Memory B cell (primary cell): ENCODE data around the gene ACBD6.

ENCODE experiments used
- ATAC-seq: fragments of 150-1000 bp; cut with Tn5 transposase; 2 replicates; pipeline ENCODE4 v1.10.0; 2021; ENCODE audit warnings: low read depth, mild to moderate bottlenecking, moderate library complexity
- DNase-seq, 2 donors: peaks; one replicate each; pipeline ENCODE4 v3.0.0; 2022; ENCODE audit warnings: low spot score in 2 of 2
- H3K27ac Mint-ChIP-seq: one replicate; pipeline ENCODE4 v1.8.0; 2022; ENCODE audit warnings: mild to moderate bottlenecking, moderate library complexity, mixed read lengths
- H3K27me3 Mint-ChIP-seq: one replicate; pipeline ENCODE4 v1.8.0; 2022; ENCODE audit warnings: mixed read lengths
- H3K36me3 Mint-ChIP-seq: one replicate; pipeline ENCODE4 v1.8.0; 2022; ENCODE audit warnings: mild to moderate bottlenecking, mixed read lengths
- H3K4me1 Mint-ChIP-seq: one replicate; pipeline ENCODE4 v1.8.0; 2022; ENCODE audit warnings: mixed read lengths
- H3K4me3 Mint-ChIP-seq: one replicate; pipeline ENCODE4 v1.8.0; 2022; ENCODE audit warnings: mild to moderate bottlenecking, moderate library complexity, mixed read lengths
- H3K9me3 Mint-ChIP-seq: one replicate; pipeline ENCODE4 v1.8.0; 2022; ENCODE audit warnings: mixed read lengths

The ACBD6 gene

GRCh38 chr1:180252638-180253536, 249.5 kb downstream of the ACBD6 start:
- Mint-ChIP-seq H3K36me3 (no peaks in the 10 kb centered on the region), H3K27ac (no peak overlapping the region), H3K4me3 (no peak overlapping the region), H3K4me1 (peaks cover 3% of the 10 kb centered on the region), H3K27me3 (peaks cover 36% of the 10 kb centered on the region), H3K9me3 (no peaks in the 10 kb centered on the region)
- ATAC-seq (peak; percentile 68), DNase-seq (no peak)

DNA sequence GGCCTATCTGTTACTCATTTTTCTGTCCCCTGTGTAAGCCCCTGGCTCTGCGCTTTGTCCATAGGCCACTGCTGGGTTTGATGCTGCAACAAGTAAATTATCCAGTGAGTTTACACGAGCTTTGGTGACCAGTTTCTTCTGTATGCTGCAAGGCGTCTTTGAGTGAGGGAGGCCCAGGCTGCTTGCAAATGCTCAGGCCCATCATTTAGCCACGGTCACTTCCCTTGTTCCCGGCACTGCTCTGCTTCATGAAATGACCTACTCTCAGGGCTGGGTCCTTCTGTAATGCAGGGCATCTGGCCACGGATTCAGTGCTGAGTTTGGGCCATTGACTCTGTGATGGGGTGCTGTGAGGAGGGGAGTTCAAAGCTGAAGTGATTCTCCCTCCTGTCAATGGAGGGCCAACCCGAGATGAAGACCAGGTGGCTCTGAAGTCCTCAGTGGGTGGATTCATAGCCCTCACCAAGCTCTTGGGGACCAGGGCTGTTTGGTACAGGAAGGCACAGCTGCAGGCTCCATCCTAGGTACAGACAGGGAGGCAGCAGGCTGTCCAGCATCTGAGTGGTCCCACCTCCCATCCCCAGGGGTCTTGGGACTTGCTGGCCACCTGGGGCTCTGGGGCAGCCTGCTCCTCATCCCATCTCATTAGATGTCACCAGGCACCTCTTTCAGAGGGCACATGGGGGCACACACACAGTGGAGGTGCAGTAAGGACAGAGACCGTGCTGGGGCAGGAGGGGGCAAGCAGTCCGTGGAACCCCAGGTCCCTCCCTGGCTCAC, 250.7 kb downstream of the ACBD6 start:
- H3K27me3 Mint-ChIP-seq: peaks cover 31% of the 10 kb centered on the region
- no peak for DNase-seq
- H3K4me3 Mint-ChIP-seq: no peak overlapping the region
- no peak overlapping the region for H3K27ac Mint-ChIP-seq
- ATAC-seq: no peak
- H3K9me3 Mint-ChIP-seq: no peaks in the 10 kb centered on the region
- H3K36me3 Mint-ChIP-seq: no peaks in the 10 kb centered on the region
- peaks cover 3% of the 10 kb centered on the region for H3K4me1 Mint-ChIP-seq

GRCh38 chr1:180250883-180251509, 251.4 kb downstream of the ACBD6 start:
- H3K4me1 Mint-ChIP-seq: peaks cover 3% of the 10 kb centered on the region
- H3K27ac Mint-ChIP-seq: no peak overlapping the region
- no peaks in the 10 kb centered on the region for H3K36me3 Mint-ChIP-seq
- DNase-seq (no peak), ATAC-seq (no peak)
- H3K9me3 Mint-ChIP-seq: no peaks in the 10 kb centered on the region
- H3K27me3 Mint-ChIP-seq: peaks cover 28% of the 10 kb centered on the region
- H3K4me3 Mint-ChIP-seq: no peak overlapping the region

GRCh38 chr1:180250499-180250770, 251.9 kb downstream of the ACBD6 start:
- Mint-ChIP-seq H3K27me3 (peaks cover 30% of the 10 kb centered on the region), H3K27ac (no peak overlapping the region), H3K4me1 (peaks cover 3% of the 10 kb centered on the region), H3K4me3 (no peak overlapping the region), H3K9me3 (no peaks in the 10 kb centered on the region), H3K36me3 (no peaks in the 10 kb centered on the region)
- ATAC-seq (no peak), DNase-seq (no peak)

- H3K27ac Mint-ChIP-seq: no peak overlapping the region
- no peak overlapping the region for H3K4me3 Mint-ChIP-seq
- no peaks in the 10 kb centered on the region for H3K9me3 Mint-ChIP-seq
- DNase-seq (no peak), ATAC-seq (no peak)
- no peaks in the 10 kb centered on the region for H3K36me3 Mint-ChIP-seq
- peaks cover 32% of the 10 kb centered on the region for H3K27me3 Mint-ChIP-seq
- H3K4me1 Mint-ChIP-seq: peaks cover 3% of the 10 kb centered on the region
These were observed 252.5 kb downstream of the ACBD6 start for GRCh38 chr1:180249725-180250498.

GRCh38 chr1:180248731-180249681, 253.4 kb downstream of the ACBD6 start:
- peaks cover 3% of the 10 kb centered on the region for H3K4me1 Mint-ChIP-seq
- peaks cover 29% of the 10 kb centered on the region for H3K27me3 Mint-ChIP-seq
- no peak for ATAC-seq
- H3K36me3 Mint-ChIP-seq: no peaks in the 10 kb centered on the region
- DNase-seq: no peak
- no peak overlapping the region for H3K27ac Mint-ChIP-seq
- no peaks in the 10 kb centered on the region for H3K9me3 Mint-ChIP-seq
- no peak overlapping the region for H3K4me3 Mint-ChIP-seq

- H3K4me3 Mint-ChIP-seq: no peak overlapping the region
- ATAC-seq: no peak
- peaks cover 27% of the 10 kb centered on the region for H3K27me3 Mint-ChIP-seq
These were observed 254.2 kb downstream of the ACBD6 start for GRCh38 chr1:180248176-180248575.

DNA sequence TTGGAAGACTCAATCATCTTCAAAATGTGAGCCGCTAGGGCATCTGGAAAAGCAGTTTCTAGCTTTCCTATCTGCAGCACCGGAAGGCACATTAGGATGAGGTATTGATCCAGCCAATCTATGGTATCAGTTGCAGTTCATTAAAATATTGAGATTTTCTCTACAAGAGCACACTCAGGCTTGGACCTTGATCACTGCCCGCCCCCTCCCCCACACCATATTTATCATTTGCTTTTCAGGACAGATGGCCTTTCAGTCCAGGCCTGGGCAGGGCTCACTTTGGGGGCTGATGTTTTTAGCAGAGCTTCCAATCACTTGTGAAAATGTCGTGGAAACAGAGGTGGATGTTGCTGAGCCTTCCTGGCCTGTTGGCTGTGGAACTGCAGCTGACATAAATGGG, 254.8 kb downstream of the ACBD6 start:
- DNase-seq: no peak
- H3K4me3 Mint-ChIP-seq: no peak overlapping the region
- ATAC-seq: no peak
- H3K9me3 Mint-ChIP-seq: no peaks in the 10 kb centered on the region
- H3K27ac Mint-ChIP-seq: no peak overlapping the region
- H3K4me1 Mint-ChIP-seq: peaks cover 2% of the 10 kb centered on the region
- H3K36me3 Mint-ChIP-seq: no peaks in the 10 kb centered on the region
- H3K27me3 Mint-ChIP-seq: peaks cover 24% of the 10 kb centered on the region

More at GRCh38 chr1:180248176-180248575, 254.2 kb downstream of the ACBD6 start:
- no peaks in the 10 kb centered on the region for H3K36me3 Mint-ChIP-seq
- H3K27ac Mint-ChIP-seq: no peak overlapping the region
- H3K9me3 Mint-ChIP-seq: no peaks in the 10 kb centered on the region
- H3K4me1 Mint-ChIP-seq: peaks cover 3% of the 10 kb centered on the region
- no peak for DNase-seq

GRCh38 chr1:180247061-180247460, 255.3 kb downstream of the ACBD6 start:
- no peak overlapping the region for H3K4me3 Mint-ChIP-seq
- H3K36me3 Mint-ChIP-seq: no peaks in the 10 kb centered on the region
- no peaks in the 10 kb centered on the region for H3K9me3 Mint-ChIP-seq
- ATAC-seq (no peak), DNase-seq (no peak)
- H3K4me1 Mint-ChIP-seq: peaks cover 1% of the 10 kb centered on the region
- no peak overlapping the region for H3K27ac Mint-ChIP-seq
- peaks cover 27% of the 10 kb centered on the region for H3K27me3 Mint-ChIP-seq

GRCh38 chr1:180246579-180246978, 255.8 kb downstream of the ACBD6 start:
- no peak for DNase-seq
- Mint-ChIP-seq H3K27ac (no peak overlapping the region), H3K27me3 (peaks cover 29% of the 10 kb centered on the region)

DNA sequence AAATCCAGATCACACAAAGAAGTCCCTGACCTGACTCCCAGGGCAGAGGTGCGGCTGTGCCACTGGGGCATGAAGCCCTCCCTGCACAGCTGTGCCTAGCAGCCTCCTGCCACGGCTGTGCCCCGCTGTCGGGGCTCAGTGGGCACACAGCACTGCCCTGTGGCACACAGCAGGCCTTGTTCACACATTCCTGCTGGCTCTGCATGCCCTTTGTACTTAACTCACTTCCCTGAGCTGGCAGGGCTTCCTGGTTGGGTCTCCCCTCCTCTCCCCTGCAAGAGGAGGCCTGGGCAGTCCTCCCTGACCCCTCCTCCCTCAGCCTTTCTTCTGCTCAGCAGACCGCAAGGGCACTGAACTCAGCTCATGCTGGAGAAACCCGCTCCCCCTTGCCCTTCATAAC, 257.5 kb downstream of the ACBD6 start:
- H3K27me3 Mint-ChIP-seq: peaks cover 21% of the 10 kb centered on the region
- H3K4me1 Mint-ChIP-seq: peaks cover 3% of the 10 kb centered on the region
- H3K36me3 Mint-ChIP-seq: no peaks in the 10 kb centered on the region
- H3K4me3 Mint-ChIP-seq: no peak overlapping the region
- DNase-seq (no peak), ATAC-seq (no peak)
- H3K27ac Mint-ChIP-seq: no peak overlapping the region
- H3K9me3 Mint-ChIP-seq: no peaks in the 10 kb centered on the region

More at GRCh38 chr1:180246579-180246978, 255.8 kb downstream of the ACBD6 start:
- peaks cover 3% of the 10 kb centered on the region for H3K4me1 Mint-ChIP-seq
- no peak for ATAC-seq
- H3K4me3 Mint-ChIP-seq: no peak overlapping the region
- no peaks in the 10 kb centered on the region for H3K36me3 Mint-ChIP-seq
- no peaks in the 10 kb centered on the region for H3K9me3 Mint-ChIP-seq

- Mint-ChIP-seq H3K9me3 (no peaks in the 10 kb centered on the region), H3K27me3 (peaks cover 21% of the 10 kb centered on the region), H3K27ac (no peak overlapping the region)
These were observed 258.7 kb downstream of the ACBD6 start for GRCh38 chr1:180243517-180244221.

More at GRCh38 chr1:180243517-180244221, 258.7 kb downstream of the ACBD6 start:
- no peaks in the 10 kb centered on the region for H3K36me3 Mint-ChIP-seq
- DNase-seq (no peak), ATAC-seq (no peak)
- H3K4me1 Mint-ChIP-seq: peaks cover 5% of the 10 kb centered on the region
- no peak overlapping the region for H3K4me3 Mint-ChIP-seq
